GM18951 (cell line): ENCODE results near the gene TNIP3.
"Not testable (repeated sequence)": the region's sequence is repeated elsewhere in the genome, so short reads cannot be mapped to it uniquely, and the experiment has no call there.

Experiments
- POLR2A ChIP-seq: IDR thresholded peaks from 4 replicates; pipeline ENCODE4 v1.6.1; 2011; ENCODE audit warnings: mild to moderate bottlenecking; ENCODE audit not compliant: insufficient read length, insufficient read depth; ENCODE audit errors: extremely low read depth
- in situ Hi-C: fragments of 300-500 bp; cut with MboI; formaldehyde crosslinking; loops from one replicate; pipeline ENCODE4 v1.12.0; 2022; ENCODE audit warnings: low sequenced_read_pairs, mixed read lengths, inconsistent platforms; ENCODE audit not compliant: unreplicated experiment

Gene TNIP3, protein sequence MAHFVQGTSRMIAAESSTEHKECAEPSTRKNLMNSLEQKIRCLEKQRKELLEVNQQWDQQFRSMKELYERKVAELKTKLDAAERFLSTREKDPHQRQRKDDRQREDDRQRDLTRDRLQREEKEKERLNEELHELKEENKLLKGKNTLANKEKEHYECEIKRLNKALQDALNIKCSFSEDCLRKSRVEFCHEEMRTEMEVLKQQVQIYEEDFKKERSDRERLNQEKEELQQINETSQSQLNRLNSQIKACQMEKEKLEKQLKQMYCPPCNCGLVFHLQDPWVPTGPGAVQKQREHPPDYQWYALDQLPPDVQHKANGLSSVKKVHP

DNA sequence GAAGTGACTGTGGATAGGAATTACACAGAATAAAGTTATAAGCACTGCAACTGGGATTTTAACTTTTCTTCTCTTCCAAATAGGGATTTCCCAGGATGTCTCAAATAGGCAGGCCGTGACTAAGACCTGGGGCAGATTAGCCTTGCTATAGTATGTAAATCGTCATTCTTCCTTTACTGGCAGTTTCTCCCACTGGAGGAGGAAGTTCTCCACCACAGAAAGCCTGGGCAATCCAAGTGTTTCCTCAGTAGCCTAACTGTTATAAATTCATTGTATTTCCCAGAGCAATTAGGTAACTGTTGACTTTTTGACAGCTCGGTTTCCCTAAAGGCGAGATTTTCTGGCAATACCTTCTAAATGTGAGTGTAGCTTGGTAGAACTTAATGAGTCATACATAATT, at the start of gene TNIP3:
Gene TNIP3 (minus strand): TSS at position 31 of the 400 bp plus-strand sequence. CDS start 196 bp downstream, outside the sequence.
- in situ Hi-C loops, result no loop called here
- no peak for TF ChIP-seq POLR2A

DNA sequence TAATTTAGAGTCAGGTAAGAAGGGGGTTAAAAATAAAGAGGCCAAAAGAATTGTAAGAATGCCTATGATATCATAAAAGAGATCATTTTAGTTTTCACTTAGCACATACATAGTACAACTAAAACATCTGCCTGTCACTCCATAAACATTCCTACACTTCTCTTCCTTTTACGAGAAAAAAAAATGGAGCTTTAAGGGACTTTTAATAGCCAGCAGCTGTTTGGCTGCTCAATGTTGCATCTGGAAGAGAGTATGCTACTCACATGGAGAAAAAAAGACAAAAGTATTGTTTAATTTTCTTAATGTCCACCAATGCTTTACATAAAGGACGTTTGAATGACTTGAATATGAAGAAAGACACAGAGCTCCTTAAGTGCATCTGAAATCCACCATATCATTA, 48.7 kb upstream of the TNIP3 start:
- TF ChIP-seq POLR2A, result no peak
- in situ Hi-C loops, result no loop called here

DNA sequence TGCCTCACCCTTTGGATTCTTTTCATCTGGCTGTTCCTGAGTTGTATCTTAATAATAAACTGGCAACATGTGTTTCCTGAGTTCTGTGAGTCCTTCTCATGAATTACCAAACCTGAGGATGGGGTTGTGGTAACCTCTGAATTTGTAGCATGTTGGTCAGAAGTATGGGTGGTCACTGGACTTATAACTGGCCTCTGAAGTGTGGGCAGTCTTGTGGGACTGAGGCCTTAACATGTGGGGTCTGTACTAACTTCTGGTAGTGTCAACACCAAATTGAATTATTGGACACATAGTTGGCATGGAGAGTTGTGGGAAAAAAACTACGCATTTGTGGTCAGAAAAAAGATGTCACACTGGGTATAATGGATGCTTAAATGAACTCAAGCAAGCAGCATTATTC, 45.0 kb upstream of the TNIP3 start:
- in situ Hi-C loops, result no loop called here
- TF ChIP-seq POLR2A, result no peak

DNA sequence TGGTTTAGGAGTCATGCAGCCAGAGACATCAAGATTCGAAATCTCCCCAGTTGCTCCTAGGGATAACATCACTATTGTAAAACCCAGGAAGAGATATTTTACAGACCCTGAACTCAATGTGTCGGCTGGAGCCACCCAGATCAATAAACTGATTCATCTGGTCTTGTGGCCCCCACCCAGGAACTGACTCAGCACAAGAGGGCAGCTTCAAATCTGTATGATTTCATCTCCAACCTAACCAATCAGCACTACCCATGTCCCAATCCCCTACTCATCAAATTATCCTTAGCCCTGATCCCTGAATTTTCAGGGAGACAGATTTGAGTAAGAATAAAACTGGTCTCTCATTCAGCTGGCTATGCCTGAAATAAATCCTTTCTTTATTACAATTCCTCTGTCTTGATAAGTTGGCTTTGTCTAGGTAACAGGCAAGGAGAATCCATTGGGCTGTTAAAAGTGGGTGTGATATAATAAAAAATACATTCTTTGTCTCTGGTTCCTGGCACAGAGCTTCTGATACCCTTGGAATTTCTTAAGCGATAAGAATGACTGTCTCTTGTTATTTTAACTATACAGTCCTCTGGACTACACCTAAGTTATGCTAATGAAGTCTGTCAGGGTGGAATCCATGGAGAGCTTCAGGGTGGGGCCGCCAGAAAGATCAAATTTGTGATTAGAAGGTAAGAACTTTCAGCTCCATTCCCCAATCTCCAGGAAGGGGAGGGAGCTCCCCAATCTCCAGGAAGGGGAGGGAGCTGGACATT, 44.3 kb upstream of the TNIP3 start:
- no peak for TF ChIP-seq POLR2A
- in situ Hi-C loops, result no loop called here

DNA sequence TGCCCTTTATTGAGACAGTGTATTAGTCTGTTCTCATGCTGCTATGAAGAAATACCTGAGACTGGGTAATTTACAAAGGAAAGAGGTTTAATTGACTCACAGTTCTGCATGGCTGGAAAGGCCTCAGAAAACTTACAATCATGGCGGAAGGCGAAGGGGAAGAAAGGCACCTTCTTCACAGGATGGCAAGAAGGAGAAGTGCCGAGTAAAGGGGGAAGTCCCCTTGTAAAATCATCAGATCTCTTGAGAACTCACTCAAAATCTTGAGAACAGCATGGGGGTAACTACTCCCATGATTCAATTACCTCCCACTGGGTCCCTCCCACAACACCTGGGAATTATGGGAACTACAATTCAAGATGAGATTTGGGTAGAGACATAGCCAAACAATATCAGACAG, 41.7 kb upstream of the TNIP3 start:
- in situ Hi-C loops, result not testable (repeated sequence)

DNA sequence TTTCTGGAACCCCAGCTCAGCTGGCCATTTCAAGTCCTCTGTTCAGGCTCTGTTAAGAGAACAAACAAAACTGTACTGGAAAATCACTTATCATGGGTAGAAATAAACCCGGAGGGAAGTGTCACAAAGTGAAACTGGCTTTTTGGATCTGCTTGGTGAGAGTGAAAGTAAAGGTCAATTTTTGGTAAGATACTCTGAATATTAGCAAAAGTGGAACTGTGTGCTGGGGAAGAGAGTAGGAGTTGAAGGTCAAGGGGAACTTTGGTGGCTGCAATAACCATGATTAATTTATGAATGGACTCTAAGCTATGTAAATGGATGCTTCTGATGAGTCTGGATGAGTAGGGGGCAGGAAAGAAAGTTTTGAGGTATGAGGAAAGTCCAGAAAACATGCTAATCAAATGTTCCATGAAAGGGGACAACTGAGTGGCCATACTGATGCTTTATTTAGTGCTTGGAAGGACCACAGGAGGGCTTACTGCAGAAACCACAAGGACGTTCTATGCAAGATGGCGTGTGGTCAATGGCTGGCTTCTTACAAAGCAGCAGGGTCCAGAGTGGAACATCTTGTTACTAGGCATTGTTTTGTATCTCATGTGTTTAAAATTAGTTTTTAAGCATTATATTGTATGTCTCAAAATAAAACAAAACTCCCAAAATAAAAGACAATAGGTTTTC, 36.8 kb upstream of the TNIP3 start:
- no peak for TF ChIP-seq POLR2A
- in situ Hi-C loops, result no loop called here

DNA sequence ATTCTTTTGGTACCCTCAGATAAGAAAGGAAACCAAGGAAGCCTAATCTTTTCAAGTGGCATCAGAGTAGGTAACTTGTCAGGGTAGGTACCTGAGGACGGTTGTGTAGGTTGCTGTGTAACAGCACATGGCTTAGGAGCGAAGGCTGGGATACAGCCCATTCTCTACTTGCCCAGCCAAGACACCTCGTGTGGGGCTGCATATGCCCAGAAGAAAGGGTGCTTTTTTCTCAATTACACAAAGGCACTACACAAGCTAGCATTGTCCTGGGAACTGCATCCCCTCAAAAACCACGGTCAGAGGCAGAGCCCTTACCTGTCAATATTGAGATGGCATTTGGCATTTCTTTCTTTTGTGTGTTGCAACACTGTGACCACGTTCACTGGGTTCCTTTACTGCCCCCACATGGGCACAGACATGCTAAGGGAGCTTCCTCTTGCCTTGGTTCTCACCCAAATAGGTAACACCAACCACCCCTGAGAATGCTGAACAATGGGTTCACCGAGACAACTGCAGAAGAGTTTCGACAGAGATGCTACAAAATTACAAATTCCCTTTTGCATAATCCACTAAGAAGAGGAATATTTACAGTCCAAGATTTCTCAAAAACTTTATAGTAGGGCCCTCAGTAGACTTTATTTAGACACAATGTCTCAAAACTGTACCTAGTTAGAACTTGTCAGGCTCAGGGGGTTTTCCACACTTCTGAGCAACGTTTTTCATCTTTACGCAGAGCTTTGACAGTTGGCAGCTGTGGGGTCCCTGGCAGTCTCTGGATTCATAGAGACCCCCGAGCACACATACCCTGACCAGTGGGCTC, 35.8 kb upstream of the TNIP3 start:
- TF ChIP-seq POLR2A, result no peak
- in situ Hi-C loops, result no loop called here

DNA sequence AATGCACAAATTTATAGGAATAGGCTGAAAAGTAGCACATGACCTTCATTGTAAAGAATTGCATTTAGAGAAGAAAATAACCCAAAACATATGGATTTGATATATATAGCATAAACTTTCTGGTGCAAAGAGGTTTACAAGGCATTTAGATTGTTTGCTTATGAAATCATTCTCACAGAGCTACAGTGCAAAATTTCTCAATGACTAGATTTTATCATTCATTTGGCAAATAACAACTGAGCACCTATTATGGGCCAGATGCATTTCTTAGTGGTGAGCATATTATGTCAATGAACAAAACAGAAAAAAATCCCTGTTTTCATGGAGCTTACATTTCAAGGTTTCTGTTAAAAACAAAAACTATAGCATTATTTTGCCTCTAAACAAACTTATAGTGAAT, 34.1 kb upstream of the TNIP3 start:
- no peak for TF ChIP-seq POLR2A
- in situ Hi-C loops, result no loop called here

DNA sequence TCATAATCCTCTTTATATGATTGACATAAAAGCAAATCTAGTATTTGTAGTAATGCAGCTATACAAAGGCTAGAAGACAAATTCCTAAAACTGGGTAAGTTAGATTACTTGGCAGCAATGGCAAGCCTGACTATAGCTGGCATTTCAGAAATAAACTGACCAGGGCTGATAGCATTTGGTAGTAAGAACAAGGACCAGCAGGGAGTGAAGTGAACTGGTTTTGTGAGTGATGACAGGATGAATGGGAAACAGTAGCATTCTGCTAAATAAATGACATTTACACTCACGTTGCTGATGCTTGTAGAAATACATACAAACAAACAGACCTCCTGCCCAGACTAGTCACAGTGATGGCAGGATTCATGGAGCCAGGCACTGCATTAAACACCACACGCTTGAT, 31.5 kb upstream of the TNIP3 start:
- in situ Hi-C loops, result no loop called here
- no peak for TF ChIP-seq POLR2A

DNA sequence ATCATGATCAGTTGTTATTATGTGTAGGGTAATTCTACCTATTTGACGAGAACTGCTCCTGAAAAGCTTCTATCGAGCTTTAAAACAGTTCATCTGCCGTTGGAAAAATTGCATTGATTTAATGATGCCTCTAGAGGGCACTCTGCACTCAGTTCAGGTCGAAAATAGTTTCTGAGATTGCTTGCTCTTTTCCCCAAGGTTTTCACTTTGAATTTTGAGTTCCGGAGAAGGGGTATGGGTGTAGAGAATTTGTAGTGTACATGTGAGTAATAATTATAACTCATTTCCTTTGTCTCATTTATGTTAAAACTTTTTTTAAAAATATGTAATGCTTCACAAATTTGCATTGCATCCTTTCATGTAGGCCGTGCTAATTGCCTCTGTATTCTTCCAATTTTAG, 28.4 kb upstream of the TNIP3 start:
- in situ Hi-C loops, result loop anchor here (5.0 kb wide), 1 partner anchor 60 kb away; no protein-coding TSS in a partner anchor
- TF ChIP-seq POLR2A, result no peak

DNA sequence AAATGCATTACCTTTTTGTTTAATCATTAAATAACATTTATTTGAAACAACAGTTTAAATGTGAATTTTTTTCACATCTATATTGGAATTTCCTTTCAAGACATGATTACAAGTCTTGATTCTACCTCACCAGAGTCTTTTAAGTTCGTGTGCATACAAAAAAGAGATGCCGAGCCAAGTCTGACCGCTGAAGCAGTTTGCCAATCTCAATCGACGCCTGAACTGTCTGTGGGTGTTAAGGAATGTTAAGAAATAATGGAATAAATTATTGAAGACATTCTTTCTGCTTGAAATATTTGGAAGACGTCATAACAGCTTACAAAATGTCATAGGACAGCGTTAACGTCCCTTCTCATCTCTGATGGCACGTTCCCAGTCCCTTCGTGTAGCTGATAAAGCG, 27.9 kb upstream of the TNIP3 start:
- no peak for TF ChIP-seq POLR2A
- in situ Hi-C loops, result loop anchor here (5.0 kb wide), 1 partner anchor 60 kb away; no protein-coding TSS in a partner anchor

DNA sequence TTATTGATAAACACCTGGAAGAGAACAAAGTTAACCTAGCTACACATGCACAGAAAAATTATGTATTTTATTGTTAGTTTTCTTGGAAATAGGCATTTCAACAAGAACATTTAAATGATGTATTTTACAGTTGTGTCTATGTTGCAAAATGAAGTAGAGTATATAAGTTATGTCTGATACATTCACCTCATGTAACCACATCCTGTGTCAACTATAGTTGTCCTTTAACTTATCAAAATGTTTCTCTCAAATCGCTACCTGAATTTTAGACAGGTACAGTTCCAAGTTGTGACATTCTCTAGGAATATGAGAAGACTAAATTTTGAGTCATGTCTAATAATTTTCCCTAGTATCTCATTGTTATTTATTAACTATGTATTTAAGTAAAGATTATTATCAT, 27.2 kb upstream of the TNIP3 start:
- in situ Hi-C loops, result loop anchor here (5.0 kb wide), 1 partner anchor 61 kb away; no protein-coding TSS in a partner anchor
- TF ChIP-seq POLR2A, result no peak

DNA sequence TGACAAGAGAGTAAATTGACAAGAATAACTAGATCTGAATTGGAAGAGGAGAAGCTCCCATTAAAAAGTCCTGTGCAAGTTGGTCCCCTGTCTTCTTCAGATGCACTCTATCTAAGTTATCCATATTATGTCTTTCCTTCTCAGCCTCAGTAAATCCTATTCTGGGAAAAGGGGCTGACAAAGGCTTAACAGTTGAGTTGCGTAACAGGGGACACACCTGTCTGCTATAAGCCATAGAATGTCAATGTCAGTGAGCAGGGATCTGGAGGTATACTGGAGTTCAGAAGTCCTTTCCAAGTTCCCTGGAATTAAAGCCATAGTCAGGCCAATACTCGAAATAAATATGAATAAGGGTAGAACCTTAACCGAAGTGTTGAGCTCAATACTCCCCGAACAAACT, 26.3 kb upstream of the TNIP3 start:
- in situ Hi-C loops, result loop anchor here (5.0 kb wide), 1 partner anchor 62 kb away; no protein-coding TSS in a partner anchor
- TF ChIP-seq POLR2A, result no peak
